Tibial nerve (tissue), 3 donors: Measurements from ENCODE around the gene ERBB3.

Source experiments
- POLR2A ChIP-seq, 2 donors: fragments of 450-650 bp; IDR thresholded peaks; one replicate each; pipeline ENCODE4 v1.6.1; 2017; ENCODE audit warnings: antibody characterized with exemption in 2 of 2, mild to moderate bottlenecking in 2 of 2, moderate library complexity in 2 of 2
- TF ChIP-seq, protein P1 (sequence below), 5 experiments: fragments of 200-600 bp in 3 of 5; fragments of 450-650 bp in 2 of 5; sonication (generic) in 3 of 5; IDR thresholded peaks; one replicate each; pipeline ENCODE4 v1.5.1; 2016 to 2019; ENCODE audit warnings: antibody characterized with exemption in 5 of 5, mild to moderate bottlenecking in 3 of 5, moderate library complexity in 2 of 5

- TF ChIP-seq, protein P1, sequence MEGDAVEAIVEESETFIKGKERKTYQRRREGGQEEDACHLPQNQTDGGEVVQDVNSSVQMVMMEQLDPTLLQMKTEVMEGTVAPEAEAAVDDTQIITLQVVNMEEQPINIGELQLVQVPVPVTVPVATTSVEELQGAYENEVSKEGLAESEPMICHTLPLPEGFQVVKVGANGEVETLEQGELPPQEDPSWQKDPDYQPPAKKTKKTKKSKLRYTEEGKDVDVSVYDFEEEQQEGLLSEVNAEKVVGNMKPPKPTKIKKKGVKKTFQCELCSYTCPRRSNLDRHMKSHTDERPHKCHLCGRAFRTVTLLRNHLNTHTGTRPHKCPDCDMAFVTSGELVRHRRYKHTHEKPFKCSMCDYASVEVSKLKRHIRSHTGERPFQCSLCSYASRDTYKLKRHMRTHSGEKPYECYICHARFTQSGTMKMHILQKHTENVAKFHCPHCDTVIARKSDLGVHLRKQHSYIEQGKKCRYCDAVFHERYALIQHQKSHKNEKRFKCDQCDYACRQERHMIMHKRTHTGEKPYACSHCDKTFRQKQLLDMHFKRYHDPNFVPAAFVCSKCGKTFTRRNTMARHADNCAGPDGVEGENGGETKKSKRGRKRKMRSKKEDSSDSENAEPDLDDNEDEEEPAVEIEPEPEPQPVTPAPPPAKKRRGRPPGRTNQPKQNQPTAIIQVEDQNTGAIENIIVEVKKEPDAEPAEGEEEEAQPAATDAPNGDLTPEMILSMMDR (IDR thresholded peaks at IDR 0.05) = no peak
- TF ChIP-seq POLR2A (IDR thresholded peaks at IDR 0.05) = no peak
Measured at GRCh38 chr12:56086096-56086495, 6.1 kb downstream of the ERBB3 start.
